Endothelial cell of umbilical vein (primary cell): ENCODE data around the gene PLD4. TPM values are rescaled to one million over a fixed set of nuclear protein-coding genes. Genes with fewer than 3 reads are reported as not detected.

Source experiments
- BruUV-seq: library from RNA; stranded (reverse); fragments of 400-500 nt; replicated peaks from 2 replicates; lab custom pipeline; 2021; lab: Mats Ljungman, UMichigan
- CTCF ChIA-PET: fragments of 300-600, 350-600 bp; sonication (Branson Sonifier 250); formaldehyde crosslinking; loops from one replicate; lab custom pipeline; 2021; ENCODE audit warnings: antibody characterized with exemption, inconsistent platforms; lab: Charles Lee
- POLR2A ChIA-PET: fragments of 300-600, 350-600 bp; sonication (Branson Sonifier 250); formaldehyde crosslinking; loops from one replicate; lab custom pipeline; 2021; ENCODE audit warnings: antibody characterized with exemption, inconsistent platforms; lab: Charles Lee
- DNase-seq: peaks from one replicate; pipeline ENCODE4 v3.0.0-alpha.2; 2011; ENCODE audit warnings: low read depth, low spot score
- FAIRE-seq: peaks from 2 replicates; lab custom pipeline; 2011; peaks lifted over from hg19 to GRCh38; lab: Jason Lieb, UNC
- H2AFZ ChIP-seq: 2 replicates; pipeline ENCODE4 v1.6.0; 2012; ENCODE audit warnings: low read depth, low read length, control low read depth, inconsistent platforms
- H3K27ac ChIP-seq: 2 replicates; pipeline ENCODE4 v1.5.1; 2011; ENCODE audit warnings: low read depth, mild to moderate bottlenecking, control low read depth, low read length, moderate library complexity; ENCODE audit not compliant: insufficient read depth
- H3K27me3 ChIP-seq, 2 experiments: 2 replicates each; pipeline versions ENCODE4 v1.6.0 to v1.6.1; 2011; ENCODE audit warnings: low read length in 2 of 2, mixed read lengths in 1 of 2; ENCODE audit not compliant: control insufficient read depth in 2 of 2, insufficient read depth in 2 of 2
- H3K36me3 ChIP-seq, 2 experiments: 2 replicates in 1 of 2; 3 replicates in 1 of 2; pipeline ENCODE4 v1.5.1; 2011; ENCODE audit warnings: low read length in 2 of 2, mild to moderate bottlenecking in 1 of 2, moderate library complexity in 1 of 2; ENCODE audit not compliant: control insufficient read depth in 2 of 2, insufficient read depth in 2 of 2; ENCODE audit errors: extremely low read depth in 1 of 2
- H3K4me1 ChIP-seq: 3 replicates; pipeline ENCODE4 v1.5.1; 2011; ENCODE audit warnings: mild to moderate bottlenecking, low read length; ENCODE audit not compliant: control insufficient read depth, insufficient read depth; ENCODE audit errors: extremely low read depth
- H3K4me2 ChIP-seq: 2 replicates; pipeline ENCODE4 v1.6.1; 2011; ENCODE audit warnings: low read length, control low read depth, mixed read lengths; ENCODE audit not compliant: insufficient read depth
- H3K4me3 ChIP-seq, 3 experiments: fragments of 200-600 bp in 1 of 3; sonication (generic), shearing (Covaris generic) in 1 of 3; replicated peaks in 1 of 3; 2 replicates each; pipeline ENCODE4 v1.5.1; 2011 to 2016; ENCODE audit warnings: control low read depth in 3 of 3, low read length in 3 of 3, mild to moderate bottlenecking in 2 of 3, inconsistent platforms in 1 of 3, low read depth in 1 of 3, moderate library complexity in 1 of 3; ENCODE audit not compliant: insufficient read depth in 1 of 3
- H3K79me2 ChIP-seq: 2 replicates; pipeline ENCODE4 v1.6.0; 2012; ENCODE audit warnings: low read length, inconsistent platforms; ENCODE audit not compliant: control insufficient read depth, insufficient read depth
- H3K9ac ChIP-seq: replicated peaks from 2 replicates; pipeline ENCODE3; 2011; ENCODE audit warnings: low read length, control low read depth; ENCODE audit not compliant: insufficient read depth; ENCODE audit errors: extremely low read depth
- H3K9me1 ChIP-seq: replicated peaks from 3 replicates; pipeline ENCODE4 v1.6.0; 2011; ENCODE audit warnings: mild to moderate bottlenecking, low read length; ENCODE audit not compliant: control insufficient read depth, insufficient read depth; ENCODE audit errors: extremely low read depth
- H3K9me3 ChIP-seq: replicated peaks from 2 replicates; pipeline ENCODE4 v1.5.1; 2012; ENCODE audit warnings: low read length, inconsistent platforms; ENCODE audit not compliant: control insufficient read depth, insufficient read depth
- H4K20me1 ChIP-seq: replicated peaks from 2 replicates; pipeline ENCODE3; 2011; ENCODE audit warnings: mild to moderate bottlenecking, low read length; ENCODE audit not compliant: control insufficient read depth, insufficient read depth; ENCODE audit errors: extremely low read depth
- EZH2 ChIP-seq: IDR thresholded peaks from 2 replicates; pipeline ENCODE4 v1.6.1; 2012; ENCODE audit warnings: borderline replicate concordance, low read depth, mild to moderate bottlenecking, moderate library complexity, low read length, inconsistent platforms; ENCODE audit not compliant: severe bottlenecking
- FOS ChIP-seq: IDR thresholded peaks from 2 replicates; pipeline ENCODE4 v1.6.1; 2011; ENCODE audit warnings: mild to moderate bottlenecking, low read length, moderate library complexity, borderline replicate concordance; ENCODE audit not compliant: insufficient read depth
- GATA2 ChIP-seq: IDR thresholded peaks from 2 replicates; pipeline ENCODE4 v1.7.0; 2011; ENCODE audit warnings: low read depth, mild to moderate bottlenecking, moderate library complexity, mixed read lengths, low read length; ENCODE audit not compliant: insufficient read length, insufficient read depth
- JUN ChIP-seq: IDR thresholded peaks from 2 replicates; pipeline ENCODE4 v1.6.1; 2011; ENCODE audit warnings: borderline replicate concordance, low read depth; ENCODE audit not compliant: insufficient read length, insufficient read depth
- MYC ChIP-seq: IDR thresholded peaks from one replicate; pipeline ENCODE4 v1.6.1; 2011; ENCODE audit warnings: mild to moderate bottlenecking, low read depth, low read length
- POLR2A ChIP-seq: IDR thresholded peaks from 2 replicates; pipeline ENCODE4 v1.6.1; 2012; ENCODE audit warnings: low read depth, mild to moderate bottlenecking, control low read depth, low read length
- POLR2AphosphoS5 ChIP-seq: IDR thresholded peaks from 2 replicates; pipeline ENCODE4 v1.6.1; 2012; ENCODE audit warnings: low read depth, mild to moderate bottlenecking, control low read depth, low read length, moderate library complexity; ENCODE audit not compliant: insufficient read depth
- dilution Hi-C: fragments of 300-500 bp; cut with MboI; formaldehyde crosslinking; loops from one replicate; pipeline ENCODE4 v1.15.0; 2019; ENCODE audit warnings: low sequenced_read_pairs; ENCODE audit not compliant: extremely low pct_ligation_motif_present
- intact Hi-C: fragments of 100-400 bp; cut with micrococcal nuclease; formaldehyde crosslinking; loops from one replicate; pipeline ENCODE4 v1.10.0; 2022
- polyA plus RNA-seq, 4 experiments: library from polyadenylated mRNA; depleted of rRNA in 3 of 4; stranded (reverse) in 3 of 4; unstranded in 1 of 4; fragments of >200 nt; gene quantifications; 2 replicates each; pipeline versions ENCODE4 v1.2.1 to v1.2.3, GENCODE V29; 2011 to 2012; ENCODE audit warnings: missing spikeins in 1 of 4
- total RNA-seq: library from RNA; stranded (reverse); gene quantifications from 2 replicates; pipeline ENCODE4 v1.2.3, GENCODE V29; 2021
- TF ChIP-seq, protein P1 (sequence below), 2 donors: IDR thresholded peaks; 1 replicate in 1 of 2; 2 replicates in 1 of 2; pipeline ENCODE4 v1.5.1; 2011; ENCODE audit warnings: low read length in 2 of 2, mild to moderate bottlenecking in 2 of 2, moderate library complexity in 2 of 2, control low read depth in 1 of 2, inconsistent platforms in 1 of 2, low read depth in 1 of 2; ENCODE audit not compliant: insufficient read depth in 1 of 2; ENCODE audit errors: extremely low read depth in 1 of 2
- TF ChIP-seq, protein P2 (sequence below): IDR thresholded peaks from 2 replicates; pipeline ENCODE4 v1.6.1; 2011; ENCODE audit not compliant: insufficient read depth, insufficient read length

Gene PLD4
- total and polyA plus RNA-seq, 2 donors (not counting 3 experiments of a cell fraction or from before 2014, with no cell fraction given), result 0.01 to 0.11 TPM

GRCh38 chr14:104886690-104887622, 37.7 kb upstream of the PLD4 start:
- Histone ChIP-seq H3K27ac (no peak overlapping the region), H3K4me2 (no peak overlapping the region), H3K36me3 (peaks cover 3 to 22% of the 10 kb centered on the region in 2 experiments), H3K79me2 (no peaks in the 10 kb centered on the region), H3K9me3 (no peaks in the 10 kb centered on the region), H3K9me1 (no peaks in the 10 kb centered on the region), H3K27me3 (no peaks in the 10 kb centered on the region), H3K4me1 (no peaks in the 10 kb centered on the region), H4K20me1 (no peaks in the 10 kb centered on the region), H3K9ac (no peak overlapping the region), H3K4me3 (no peak overlapping the region), H2AFZ (no peak overlapping the region)
- ChIA-PET POLR2A (no interaction called here), CTCF (no interaction called here)
- intact Hi-C loops, result no loop called here
- TF ChIP-seq GATA2 (no peak), POLR2AphosphoS5 (no peak), POLR2A (no peak), MYC (no peak), EZH2 (no peak), JUN (no peak), FOS (no peak)
- TF ChIP-seq, protein P1, sequence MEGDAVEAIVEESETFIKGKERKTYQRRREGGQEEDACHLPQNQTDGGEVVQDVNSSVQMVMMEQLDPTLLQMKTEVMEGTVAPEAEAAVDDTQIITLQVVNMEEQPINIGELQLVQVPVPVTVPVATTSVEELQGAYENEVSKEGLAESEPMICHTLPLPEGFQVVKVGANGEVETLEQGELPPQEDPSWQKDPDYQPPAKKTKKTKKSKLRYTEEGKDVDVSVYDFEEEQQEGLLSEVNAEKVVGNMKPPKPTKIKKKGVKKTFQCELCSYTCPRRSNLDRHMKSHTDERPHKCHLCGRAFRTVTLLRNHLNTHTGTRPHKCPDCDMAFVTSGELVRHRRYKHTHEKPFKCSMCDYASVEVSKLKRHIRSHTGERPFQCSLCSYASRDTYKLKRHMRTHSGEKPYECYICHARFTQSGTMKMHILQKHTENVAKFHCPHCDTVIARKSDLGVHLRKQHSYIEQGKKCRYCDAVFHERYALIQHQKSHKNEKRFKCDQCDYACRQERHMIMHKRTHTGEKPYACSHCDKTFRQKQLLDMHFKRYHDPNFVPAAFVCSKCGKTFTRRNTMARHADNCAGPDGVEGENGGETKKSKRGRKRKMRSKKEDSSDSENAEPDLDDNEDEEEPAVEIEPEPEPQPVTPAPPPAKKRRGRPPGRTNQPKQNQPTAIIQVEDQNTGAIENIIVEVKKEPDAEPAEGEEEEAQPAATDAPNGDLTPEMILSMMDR (IDR thresholded peaks at IDR 0.05; ENCODE audit: extremely low read depth in 1 of 2, insufficient read depth in 1 of 2, low read depth in 1 of 2, low read length in 2 of 2), result no peak
- TF ChIP-seq, protein P2, sequence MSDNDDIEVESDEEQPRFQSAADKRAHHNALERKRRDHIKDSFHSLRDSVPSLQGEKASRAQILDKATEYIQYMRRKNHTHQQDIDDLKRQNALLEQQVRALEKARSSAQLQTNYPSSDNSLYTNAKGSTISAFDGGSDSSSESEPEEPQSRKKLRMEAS, result no peak
- DNase-seq (no peak), FAIRE-seq (no peak)
- dilution Hi-C loops, result no loop called here
- BruUV-seq, result TSS peak; percentile 43
